Stimulated activated effector memory CD8-positive, alpha-beta T cell treated with anti-CD3 and anti-CD28 coated beads, Interleukin-12 subunit alpha, Interleukin-12 subunit beta, amount 100 ng/mL, for 72 hours (primary cell): ENCODE data around the gene NEU4.
"Not testable (repeated sequence)": the region's sequence is repeated elsewhere in the genome, so short reads cannot be mapped to it uniquely, and the experiment has no call there.

Experiments used
- ATAC-seq: fragments of 150-1000 bp; cut with Tn5 transposase; 2 replicates; pipeline ENCODE4 v1.10.0; 2021
- DNase-seq, 2 donors: peaks; one replicate each; pipeline ENCODE4 v3.0.0; 2021 to 2022; ENCODE audit warnings: low spot score in 2 of 2
- H3K27ac Mint-ChIP-seq: one replicate; pipeline ENCODE4 v1.8.0; 2022; ENCODE audit warnings: mild to moderate bottlenecking, mixed read lengths
- H3K36me3 Mint-ChIP-seq: one replicate; pipeline ENCODE4 v1.8.0; 2022; ENCODE audit warnings: mild to moderate bottlenecking, mixed read lengths
- H3K4me1 Mint-ChIP-seq: one replicate; pipeline ENCODE4 v1.8.0; 2022; ENCODE audit warnings: mixed read lengths
- H3K4me3 Mint-ChIP-seq: one replicate; pipeline ENCODE4 v1.8.0; 2022; ENCODE audit warnings: mild to moderate bottlenecking, mixed read lengths
- H3K9me3 Mint-ChIP-seq: one replicate; pipeline ENCODE4 v1.8.0; 2022; ENCODE audit warnings: mixed read lengths

Gene NEU4

GRCh38 chr2:241802421-241803318 lies 6.3 kb upstream of the NEU4 start:
- H3K4me1 Mint-ChIP-seq, result peaks cover 13% of the 10 kb centered on the region
- H3K27ac Mint-ChIP-seq, result peak overlapping the region; percentile 74
- no peaks in the 10 kb centered on the region for H3K9me3 Mint-ChIP-seq
- peak overlapping the region; percentile 80 for H3K4me3 Mint-ChIP-seq
- DNase-seq (peak in 1 of 2 donors; percentile 50), ATAC-seq (no peak)
- peaks cover 3% of the 10 kb centered on the region for H3K36me3 Mint-ChIP-seq

DNA sequence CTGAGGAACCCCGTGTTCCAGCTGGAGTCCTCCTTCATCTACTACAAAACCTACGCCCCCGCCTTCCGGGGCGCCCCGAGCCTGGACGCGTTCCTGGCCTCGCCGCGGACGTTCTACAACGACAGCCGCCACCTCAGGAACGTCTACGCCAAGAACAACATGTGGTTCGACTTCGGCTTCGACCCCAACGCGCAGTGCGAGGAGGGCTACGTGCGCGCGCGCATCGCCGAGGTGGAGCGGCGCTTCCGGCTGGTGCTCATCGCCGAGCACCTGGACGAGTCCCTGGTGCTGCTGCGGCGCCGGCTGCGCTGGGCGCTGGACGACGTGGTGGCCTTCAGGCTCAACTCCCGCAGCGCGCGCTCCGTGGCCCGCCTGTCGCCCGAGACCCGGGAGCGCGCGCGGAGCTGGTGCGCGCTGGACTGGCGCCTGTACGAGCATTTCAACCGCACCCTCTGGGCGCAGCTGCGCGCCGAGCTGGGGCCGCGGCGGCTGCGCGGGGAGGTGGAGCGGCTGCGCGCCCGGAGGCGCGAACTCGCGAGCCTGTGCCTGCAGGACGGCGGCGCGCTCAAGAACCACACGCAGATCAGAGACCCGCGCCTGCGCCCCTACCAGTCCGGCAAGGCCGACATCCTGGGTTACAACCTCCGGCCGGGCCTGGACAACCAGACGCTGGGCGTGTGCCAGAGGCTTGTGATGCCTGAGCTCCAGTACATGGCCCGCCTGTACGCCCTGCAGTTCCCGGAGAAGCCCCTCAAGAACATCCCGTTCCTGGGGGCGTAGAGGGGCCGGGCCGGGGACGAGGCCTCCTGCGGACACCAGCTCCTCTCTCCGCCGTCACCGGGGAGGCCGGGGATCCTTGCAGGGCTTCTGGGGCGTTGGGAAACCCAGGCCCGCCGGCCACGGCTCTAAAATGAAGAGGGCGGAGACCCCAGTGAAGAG lies 5.3 kb upstream of the NEU4 start:
- Mint-ChIP-seq H3K4me1 (peaks cover 13% of the 10 kb centered on the region), H3K36me3 (no peaks in the 10 kb centered on the region), H3K4me3 (peak overlapping the region; percentile 80), H3K27ac (peak overlapping the region; percentile 74), H3K9me3 (no peaks in the 10 kb centered on the region)
- DNase-seq, result peak in 1 of 2 donors; percentile 72
- ATAC-seq, result peak; percentile 77

- peak overlapping the region; percentile 40 for H3K27ac Mint-ChIP-seq
- H3K4me3 Mint-ChIP-seq, result peak overlapping the region; percentile 80
- DNase-seq, result peak in 1 of 2 donors; percentile 70
- no peaks in the 10 kb centered on the region for H3K9me3 Mint-ChIP-seq
- ATAC-seq, result peak; percentile 46
- H3K36me3 Mint-ChIP-seq, result no peaks in the 10 kb centered on the region
- peaks cover 13% of the 10 kb centered on the region for H3K4me1 Mint-ChIP-seq
Observed at GRCh38 chr2:241804326-241805229, 4.4 kb upstream of the NEU4 start.

DNA sequence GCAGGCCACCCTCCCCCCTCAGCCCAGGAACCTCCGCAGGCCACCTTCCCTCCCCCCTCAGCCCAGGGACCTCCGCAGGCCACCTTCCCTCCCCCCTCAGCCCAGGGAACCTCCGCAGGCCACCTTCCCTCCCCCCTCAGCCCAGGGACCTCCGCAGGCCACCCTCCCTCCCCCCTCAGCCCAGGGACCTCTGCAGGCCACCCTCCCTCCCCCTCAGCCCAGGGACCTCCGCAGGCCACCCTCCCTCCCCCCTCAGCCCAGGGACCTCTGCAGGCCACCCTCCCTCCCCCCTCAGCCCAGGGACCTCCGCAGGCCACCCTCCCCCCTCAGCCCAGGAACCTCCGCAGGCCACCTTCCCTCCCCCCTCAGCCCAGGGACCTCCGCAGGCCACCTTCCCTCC lies 2.8 kb upstream of the NEU4 start:
- not testable (repeated sequence) for H3K9me3 Mint-ChIP-seq, DNase-seq, ATAC-seq, H3K4me3 Mint-ChIP-seq, H3K36me3 Mint-ChIP-seq, H3K27ac Mint-ChIP-seq
- H3K4me1 Mint-ChIP-seq, result peaks cover 13% of the 10 kb centered on the region

DNA sequence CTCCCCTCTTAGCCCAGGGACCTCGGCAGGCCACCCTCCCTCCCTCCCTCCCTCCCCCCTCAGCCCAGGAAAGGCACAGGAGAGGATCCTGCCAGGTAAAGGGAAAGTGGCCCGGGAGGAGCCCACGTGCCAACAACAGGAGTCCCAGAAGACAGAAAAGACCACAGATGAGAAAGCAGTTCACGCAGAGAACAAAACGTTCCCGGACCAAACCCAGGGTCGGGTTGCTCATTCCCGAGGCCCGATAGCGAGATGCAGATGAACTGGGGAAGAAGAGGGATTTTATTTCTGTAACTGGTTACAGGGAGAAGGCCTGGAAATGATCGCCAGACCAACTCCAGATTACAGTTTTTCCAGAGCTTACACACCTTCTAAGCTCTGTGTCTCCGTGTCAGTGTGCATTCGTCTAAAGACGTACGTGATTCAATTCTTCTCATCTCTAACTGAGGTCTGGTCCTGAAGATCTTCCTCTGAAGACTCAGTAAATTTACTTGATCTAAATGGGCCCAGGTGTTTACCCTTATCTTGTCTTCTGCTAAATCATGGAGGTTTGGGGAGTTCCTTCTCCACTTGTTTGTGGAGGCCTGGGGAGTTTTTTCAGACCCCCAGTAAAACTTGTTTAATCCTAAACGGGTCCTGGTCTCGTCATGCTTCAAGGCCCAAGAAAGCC lies 807 bp upstream of the NEU4 start:
- Mint-ChIP-seq H3K27ac (no peak overlapping the region), H3K4me3 (peak overlapping the region; percentile 15), H3K4me1 (peaks cover 10% of the 10 kb centered on the region), H3K36me3 (no peaks in the 10 kb centered on the region), H3K9me3 (no peaks in the 10 kb centered on the region)
- DNase-seq, result no peak
- no peak for ATAC-seq

- no peaks in the 10 kb centered on the region for H3K36me3 Mint-ChIP-seq
- ATAC-seq (no peak), DNase-seq (no peak)
- H3K4me3 Mint-ChIP-seq, result no peak overlapping the region
- H3K27ac Mint-ChIP-seq, result peak overlapping the region; percentile 52
- H3K4me1 Mint-ChIP-seq, result peaks cover 4% of the 10 kb centered on the region
- H3K9me3 Mint-ChIP-seq, result no peaks in the 10 kb centered on the region
Observed at GRCh38 chr2:241809383-241810306, 652 bp downstream of the NEU4 start.

- peak; percentile 31 for ATAC-seq
- peak in 1 of 2 donors; percentile 47 for DNase-seq
- Mint-ChIP-seq H3K9me3 (no peaks in the 10 kb centered on the region), H3K4me1 (peaks cover 5% of the 10 kb centered on the region), H3K27ac (peak overlapping the region; percentile 52), H3K36me3 (no peaks in the 10 kb centered on the region), H3K4me3 (no peak overlapping the region)
Observed at GRCh38 chr2:241810307-241811200, 1.6 kb downstream of the NEU4 start.

- peak in 1 of 2 donors; percentile 48 for DNase-seq
- Mint-ChIP-seq H3K27ac (no peak overlapping the region), H3K4me1 (peaks cover 5% of the 10 kb centered on the region)
Observed at GRCh38 chr2:241811201-241811951, 2.4 kb downstream of the NEU4 start.

GRCh38 chr2:241811952-241812729 lies 3.1 kb downstream of the NEU4 start:
- H3K27ac Mint-ChIP-seq, result no peak overlapping the region
- H3K36me3 Mint-ChIP-seq, result no peaks in the 10 kb centered on the region
- DNase-seq (peak in 1 of 2 donors; percentile 45), ATAC-seq (no peak)
- no peaks in the 10 kb centered on the region for H3K9me3 Mint-ChIP-seq
- H3K4me3 Mint-ChIP-seq, result no peak overlapping the region
- peaks cover 9% of the 10 kb centered on the region for H3K4me1 Mint-ChIP-seq

More at GRCh38 chr2:241811201-241811951, 2.4 kb downstream of the NEU4 start:
- H3K9me3 Mint-ChIP-seq, result no peaks in the 10 kb centered on the region
- no peak overlapping the region for H3K4me3 Mint-ChIP-seq
- no peaks in the 10 kb centered on the region for H3K36me3 Mint-ChIP-seq
- ATAC-seq, result peak; percentile 19

- DNase-seq, result peak in 1 of 2 donors; percentile 48
- Mint-ChIP-seq H3K27ac (no peak overlapping the region), H3K4me3 (peak overlapping the region; percentile 18), H3K4me1 (peaks cover 17% of the 10 kb centered on the region), H3K36me3 (no peaks in the 10 kb centered on the region), H3K9me3 (no peaks in the 10 kb centered on the region)
- no peak for ATAC-seq
Observed at GRCh38 chr2:241812730-241813643, 4.0 kb downstream of the NEU4 start.
